ENCODE measurements around the gene C1QTNF4. TPM values are rescaled to one million over a fixed set of nuclear protein-coding genes. Genes with fewer than 3 reads are reported as not detected.

The C1QTNF4 gene
- total RNA-seq, 1 donor from 2014 or later = 0.55 TPM

DNA sequence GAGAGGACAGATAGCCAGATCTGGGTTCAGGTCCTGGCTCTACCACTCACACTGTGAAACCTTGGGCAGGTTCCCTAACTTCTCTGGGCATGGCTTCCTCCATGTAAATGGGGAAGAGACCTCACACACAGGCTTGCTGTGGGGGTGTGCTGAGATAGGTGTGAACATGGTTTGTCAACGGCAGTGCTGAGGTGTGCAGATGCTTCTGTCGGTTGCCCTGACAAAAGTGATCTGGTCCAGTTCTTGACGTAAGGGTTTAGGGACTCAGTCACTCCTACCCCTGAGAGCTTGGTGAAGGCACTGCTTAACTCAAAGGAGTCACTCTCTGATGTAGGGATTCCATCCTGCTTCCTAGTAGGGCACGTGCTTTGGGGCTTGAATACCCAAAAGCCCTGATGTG is 2.0 kb downstream of the C1QTNF4 start:
- ATAC-seq (no peak), DNase-seq (no peak)
- Histone ChIP-seq H3K4me3 (no peak overlapping the region), H3K4me1 (peaks cover 13% of the 10 kb centered on the region), H3K9me3 (no peaks in the 10 kb centered on the region), H3K27ac (no peak overlapping the region), H3K36me3 (no peaks in the 10 kb centered on the region), H3K27me3 (peaks cover 34% of the 10 kb centered on the region)
- TF ChIP-seq, protein P1, sequence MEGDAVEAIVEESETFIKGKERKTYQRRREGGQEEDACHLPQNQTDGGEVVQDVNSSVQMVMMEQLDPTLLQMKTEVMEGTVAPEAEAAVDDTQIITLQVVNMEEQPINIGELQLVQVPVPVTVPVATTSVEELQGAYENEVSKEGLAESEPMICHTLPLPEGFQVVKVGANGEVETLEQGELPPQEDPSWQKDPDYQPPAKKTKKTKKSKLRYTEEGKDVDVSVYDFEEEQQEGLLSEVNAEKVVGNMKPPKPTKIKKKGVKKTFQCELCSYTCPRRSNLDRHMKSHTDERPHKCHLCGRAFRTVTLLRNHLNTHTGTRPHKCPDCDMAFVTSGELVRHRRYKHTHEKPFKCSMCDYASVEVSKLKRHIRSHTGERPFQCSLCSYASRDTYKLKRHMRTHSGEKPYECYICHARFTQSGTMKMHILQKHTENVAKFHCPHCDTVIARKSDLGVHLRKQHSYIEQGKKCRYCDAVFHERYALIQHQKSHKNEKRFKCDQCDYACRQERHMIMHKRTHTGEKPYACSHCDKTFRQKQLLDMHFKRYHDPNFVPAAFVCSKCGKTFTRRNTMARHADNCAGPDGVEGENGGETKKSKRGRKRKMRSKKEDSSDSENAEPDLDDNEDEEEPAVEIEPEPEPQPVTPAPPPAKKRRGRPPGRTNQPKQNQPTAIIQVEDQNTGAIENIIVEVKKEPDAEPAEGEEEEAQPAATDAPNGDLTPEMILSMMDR (IDR thresholded peaks at IDR 0.05) = no peak
- intact Hi-C loops (cut with DNase I) = no loop called here

DNA sequence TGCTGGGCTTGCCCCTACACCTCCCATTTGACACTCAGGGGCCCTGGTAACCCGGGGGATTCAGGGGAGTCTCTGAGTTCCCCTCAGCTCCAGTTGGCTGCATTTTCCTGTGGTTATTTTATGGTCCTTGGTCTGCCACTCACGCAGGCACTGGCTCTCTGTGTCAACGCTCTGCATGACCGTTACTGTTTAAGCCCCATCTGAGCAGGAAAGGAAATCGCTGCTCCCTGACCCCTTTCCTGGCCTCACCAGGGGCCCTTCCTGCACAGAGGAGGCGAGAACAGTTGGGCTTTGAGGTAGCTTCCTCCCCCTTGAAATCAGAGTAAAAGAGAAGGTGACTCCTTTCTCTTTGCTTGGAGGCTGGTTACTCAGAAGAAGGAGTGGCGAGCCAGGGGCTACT is 2.4 kb downstream of the C1QTNF4 start:
- ATAC-seq (no peak), DNase-seq (no peak)
- Histone ChIP-seq H3K36me3 (no peaks in the 10 kb centered on the region), H3K4me3 (no peak overlapping the region), H3K27ac (no peak overlapping the region), H3K27me3 (peaks cover 34% of the 10 kb centered on the region), H3K4me1 (peaks cover 13% of the 10 kb centered on the region), H3K9me3 (no peaks in the 10 kb centered on the region)
- intact Hi-C loops (cut with DNase I) = no loop called here
- TF ChIP-seq, protein P1 (IDR thresholded peaks at IDR 0.05) = no peak

DNA sequence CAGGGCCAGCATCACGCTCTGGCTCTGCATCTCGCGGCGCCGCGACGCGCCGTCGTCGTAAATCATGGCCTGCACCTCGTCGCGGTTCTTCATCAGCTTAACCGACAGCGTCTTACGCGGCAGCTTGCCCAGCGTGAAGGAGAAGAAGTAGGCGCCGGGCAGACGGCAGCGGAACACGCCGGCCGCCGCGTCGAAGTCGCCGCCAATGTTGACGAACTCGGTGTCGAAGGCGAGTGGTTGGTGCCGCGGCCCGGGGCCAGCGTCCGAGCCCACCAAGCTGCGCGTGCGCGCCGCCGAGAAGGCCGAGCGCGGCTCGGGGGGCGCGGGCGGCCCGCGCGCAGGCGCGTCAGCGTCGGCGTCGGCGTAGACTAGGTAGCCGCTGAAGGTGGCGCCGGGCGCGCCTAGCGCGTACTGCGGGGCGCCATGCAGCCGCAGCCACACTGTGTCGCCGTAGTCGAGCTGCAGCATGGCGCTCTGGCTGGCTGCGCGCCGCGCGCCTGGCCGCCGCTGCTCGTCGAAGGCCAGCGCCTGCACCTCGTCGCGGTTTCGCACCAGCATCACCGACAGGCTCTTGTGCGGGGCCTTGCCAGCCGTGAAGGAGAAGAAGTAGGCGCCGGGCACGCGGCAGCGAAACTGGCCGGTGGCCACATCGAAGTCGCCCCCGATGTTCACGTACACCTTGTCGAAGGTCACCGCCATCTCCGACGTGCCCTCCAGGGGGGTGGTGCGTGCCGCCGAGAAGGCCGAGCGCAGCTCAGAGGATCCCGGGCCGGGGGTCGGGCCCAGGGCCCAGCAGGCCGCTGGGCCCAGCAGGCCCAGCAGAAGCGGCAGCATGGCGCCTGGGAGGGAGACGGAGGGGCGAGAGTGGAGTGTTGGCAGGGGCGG is 4.0 kb downstream of the C1QTNF4 start:
- ATAC-seq (no peak), DNase-seq (no peak)

DNA sequence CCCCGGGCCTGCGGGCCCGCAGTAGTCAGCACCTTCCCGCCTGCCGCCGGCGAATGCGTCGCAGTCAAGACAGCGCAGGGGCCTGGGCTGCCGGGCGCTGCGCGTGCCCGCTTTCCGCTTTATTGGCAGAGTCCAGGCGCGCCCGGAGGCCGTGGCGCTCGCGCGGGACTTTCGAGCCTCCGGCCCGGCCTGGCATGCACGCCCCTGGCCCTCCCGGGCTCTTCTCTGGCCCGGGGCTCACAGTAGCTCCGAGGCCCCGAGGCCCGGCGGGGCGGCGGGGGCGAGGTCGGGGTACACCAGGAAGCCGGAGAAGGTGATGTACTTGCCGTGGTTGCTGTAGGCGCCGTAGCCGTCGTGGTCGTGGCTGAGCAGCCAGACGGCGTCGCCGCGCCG is 4.6 kb downstream of the C1QTNF4 start:
- intact Hi-C loops (cut with DNase I) = no loop called here
- Histone ChIP-seq H3K27me3 (peaks cover 28% of the 10 kb centered on the region), H3K36me3 (peaks cover 6% of the 10 kb centered on the region), H3K4me1 (peaks cover 13% of the 10 kb centered on the region), H3K4me3 (peak overlapping the region; percentile 8), H3K27ac (no peak overlapping the region), H3K9me3 (no peaks in the 10 kb centered on the region)
- no peak for ATAC-seq
- TF ChIP-seq, protein P1 (IDR thresholded peaks at IDR 0.05) = no peak
- DNase-seq = no peak

More for the DNA sequence above, 4.0 kb downstream of the C1QTNF4 start:
- no peak overlapping the region for H3K27ac ChIP-seq
- H3K4me1 ChIP-seq = peaks cover 13% of the 10 kb centered on the region
- H3K4me3 ChIP-seq = peak overlapping the region; percentile 8
- H3K27me3 ChIP-seq = peaks cover 34% of the 10 kb centered on the region
- H3K36me3 ChIP-seq = no peaks in the 10 kb centered on the region
- H3K9me3 ChIP-seq = no peaks in the 10 kb centered on the region
- TF ChIP-seq, protein P1 (IDR thresholded peaks at IDR 0.05) = no peak
- intact Hi-C loops (cut with DNase I) = no loop called here

DNA sequence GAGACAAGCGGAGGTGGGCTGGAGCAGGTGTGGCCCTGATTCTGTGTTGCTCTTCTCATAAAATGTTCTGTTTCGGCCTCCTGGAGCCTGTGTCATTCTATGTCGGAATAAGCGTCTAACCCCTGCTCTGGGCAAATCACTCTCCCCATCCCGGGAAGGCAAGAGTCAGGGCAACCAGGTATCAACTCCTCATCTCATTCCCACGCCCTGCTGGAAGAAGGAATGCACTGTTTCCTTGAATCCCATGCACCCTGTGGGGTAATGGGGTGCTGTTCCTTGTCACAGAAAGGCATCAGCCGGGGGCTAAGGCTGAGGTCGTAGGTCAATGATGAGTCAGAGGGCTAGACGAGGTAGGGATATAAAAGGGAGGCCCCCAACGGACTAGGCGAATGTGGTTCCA is 5.1 kb downstream of the C1QTNF4 start:
- ATAC-seq (no peak), DNase-seq (no peak)
- Histone ChIP-seq H3K27me3 (peaks cover 23% of the 10 kb centered on the region), H3K4me1 (peaks cover 10% of the 10 kb centered on the region), H3K9me3 (no peaks in the 10 kb centered on the region), H3K27ac (no peak overlapping the region), H3K4me3 (no peak overlapping the region), H3K36me3 (peaks cover 9% of the 10 kb centered on the region)
- intact Hi-C loops (cut with DNase I) = no loop called here
- TF ChIP-seq, protein P1 (IDR thresholded peaks at IDR 0.05) = no peak

Measured in upper lobe of right lung (tissue), 1 donor.